ENCODE results near the gene PHF21B.

The PHF21B gene

GRCh38 chr22:44847892-44848291 lies 161.9 kb downstream of the PHF21B start:
- no peak overlapping the region for H3K27ac ChIP-seq (ENCODE audit: low read depth, low read length)
- H3K9me3 ChIP-seq (ENCODE audit: control insufficient read depth, insufficient read depth, low read length): no peaks in the 10 kb centered on the region
- H3K9ac ChIP-seq (ENCODE audit: low read depth, low read length): no peak overlapping the region
- H3K36me3 ChIP-seq (ENCODE audit: control insufficient read depth, insufficient read depth, low read length): peaks cover 15% of the 10 kb centered on the region; the same call in 1 of the 2 replicates
- H3K4me1 ChIP-seq (ENCODE audit: control insufficient read depth, insufficient read depth, low read length): no peaks in the 10 kb centered on the region
- no peaks in the 10 kb centered on the region for H3K27me3 ChIP-seq (ENCODE audit: control insufficient read depth, insufficient read depth, low read length)
- H3K4me3 ChIP-seq (ENCODE audit: low read depth, low read length): no peak overlapping the region

- peaks cover 15% of the 10 kb centered on the region; the same call in 1 of the 2 replicates for H3K36me3 ChIP-seq (ENCODE audit: control insufficient read depth, insufficient read depth, low read length)
- no peaks in the 10 kb centered on the region for H3K4me1 ChIP-seq (ENCODE audit: control insufficient read depth, insufficient read depth, low read length)
- no peaks in the 10 kb centered on the region for H3K9me3 ChIP-seq (ENCODE audit: control insufficient read depth, insufficient read depth, low read length)
- no peak overlapping the region for H3K9ac ChIP-seq (ENCODE audit: low read depth, low read length)
- no peak overlapping the region for H3K27ac ChIP-seq (ENCODE audit: low read depth, low read length)
- no peak overlapping the region for H3K4me3 ChIP-seq (ENCODE audit: low read depth, low read length)
- no peaks in the 10 kb centered on the region for H3K27me3 ChIP-seq (ENCODE audit: control insufficient read depth, insufficient read depth, low read length)
Measured at GRCh38 chr22:44847380-44847779, 162.4 kb downstream of the PHF21B start.

- Histone ChIP-seq H3K36me3 (ENCODE audit: control insufficient read depth, insufficient read depth, low read length) (peaks cover 15% of the 10 kb centered on the region; the same call in 1 of the 2 replicates), H3K4me3 (ENCODE audit: low read depth, low read length) (no peak overlapping the region), H3K27me3 (ENCODE audit: control insufficient read depth, insufficient read depth, low read length) (no peaks in the 10 kb centered on the region), H3K9ac (ENCODE audit: low read depth, low read length) (no peak overlapping the region), H3K9me3 (ENCODE audit: control insufficient read depth, insufficient read depth, low read length) (no peaks in the 10 kb centered on the region), H3K27ac (ENCODE audit: low read depth, low read length) (no peak overlapping the region), H3K4me1 (ENCODE audit: control insufficient read depth, insufficient read depth, low read length) (no peaks in the 10 kb centered on the region)
Measured at GRCh38 chr22:44846726-44847275, 163.0 kb downstream of the PHF21B start.

- Histone ChIP-seq H3K27ac (ENCODE audit: low read depth, low read length) (no peak overlapping the region), H3K27me3 (ENCODE audit: control insufficient read depth, insufficient read depth, low read length) (no peaks in the 10 kb centered on the region), H3K9me3 (ENCODE audit: control insufficient read depth, insufficient read depth, low read length) (no peaks in the 10 kb centered on the region), H3K9ac (ENCODE audit: low read depth, low read length) (no peak overlapping the region), H3K4me3 (ENCODE audit: low read depth, low read length) (no peak overlapping the region), H3K36me3 (ENCODE audit: control insufficient read depth, insufficient read depth, low read length) (peaks cover 15% of the 10 kb centered on the region; the same call in 1 of the 2 replicates), H3K4me1 (ENCODE audit: control insufficient read depth, insufficient read depth, low read length) (no peaks in the 10 kb centered on the region)
Measured at GRCh38 chr22:44845796-44846720, 163.7 kb downstream of the PHF21B start.

GRCh38 chr22:44845191-44845590 lies 164.6 kb downstream of the PHF21B start:
- Histone ChIP-seq H3K36me3 (ENCODE audit: control insufficient read depth, insufficient read depth, low read length) (peaks cover 15% of the 10 kb centered on the region; the same call in 1 of the 2 replicates), H3K9me3 (ENCODE audit: control insufficient read depth, insufficient read depth, low read length) (no peaks in the 10 kb centered on the region), H3K27me3 (ENCODE audit: control insufficient read depth, insufficient read depth, low read length) (no peaks in the 10 kb centered on the region), H3K4me3 (ENCODE audit: low read depth, low read length) (no peak overlapping the region), H3K9ac (ENCODE audit: low read depth, low read length) (no peak overlapping the region), H3K27ac (ENCODE audit: low read depth, low read length) (no peak overlapping the region), H3K4me1 (ENCODE audit: control insufficient read depth, insufficient read depth, low read length) (no peaks in the 10 kb centered on the region)

- no peak overlapping the region for H3K27ac ChIP-seq (ENCODE audit: low read depth, low read length)
- H3K4me3 ChIP-seq (ENCODE audit: low read depth, low read length): no peak overlapping the region
- no peak overlapping the region for H3K9ac ChIP-seq (ENCODE audit: low read depth, low read length)
- H3K36me3 ChIP-seq (ENCODE audit: control insufficient read depth, insufficient read depth, low read length): no peaks in the 10 kb centered on the region; the same call in 1 of the 2 replicates
- no peaks in the 10 kb centered on the region for H3K9me3 ChIP-seq (ENCODE audit: control insufficient read depth, insufficient read depth, low read length)
- no peaks in the 10 kb centered on the region for H3K27me3 ChIP-seq (ENCODE audit: control insufficient read depth, insufficient read depth, low read length)
- H3K4me1 ChIP-seq (ENCODE audit: control insufficient read depth, insufficient read depth, low read length): no peaks in the 10 kb centered on the region
Measured at GRCh38 chr22:44842417-44842816, 167.4 kb downstream of the PHF21B start.

DNA sequence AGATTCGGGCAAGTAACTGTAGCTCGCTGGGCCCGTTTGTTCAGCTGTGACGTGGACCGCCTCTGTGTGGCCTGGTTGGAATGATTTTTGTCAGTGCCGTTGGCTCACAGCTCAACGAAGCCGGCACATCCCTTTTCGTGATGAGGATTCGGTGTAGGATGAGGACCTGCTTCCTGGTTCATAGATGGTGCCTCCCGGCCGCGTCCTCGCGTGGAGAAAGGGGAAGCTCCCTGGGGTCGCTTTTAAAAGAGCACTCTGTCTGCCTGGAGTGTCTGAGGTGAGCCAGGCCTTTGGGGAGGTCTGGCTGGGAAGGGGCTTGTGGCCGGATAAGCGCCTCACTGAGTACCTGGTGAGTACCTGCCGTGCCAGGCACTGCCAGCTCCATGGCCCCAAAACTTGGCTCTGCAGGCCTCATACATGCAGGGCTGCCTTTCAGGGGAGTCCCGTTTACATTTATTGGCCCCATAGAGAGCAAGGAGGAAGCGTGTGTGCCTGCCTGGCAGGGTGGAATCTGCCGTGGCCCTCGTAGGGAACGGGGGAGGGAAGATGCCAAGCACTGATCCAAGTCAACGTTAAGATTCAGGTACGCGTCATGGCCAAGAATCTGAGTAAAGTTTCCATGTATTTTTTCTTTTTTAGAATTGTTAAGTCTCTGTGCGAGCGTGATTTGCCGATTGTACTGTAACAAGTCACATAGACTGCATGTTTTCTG lies 169.0 kb downstream of the PHF21B start:
- no peaks in the 10 kb centered on the region; the same call in none of the 2 replicates for H3K36me3 ChIP-seq (ENCODE audit: control insufficient read depth, insufficient read depth, low read length)
- H3K4me3 ChIP-seq (ENCODE audit: low read depth, low read length): no peak overlapping the region
- no peak overlapping the region for H3K9ac ChIP-seq (ENCODE audit: low read depth, low read length)
- H3K27ac ChIP-seq (ENCODE audit: low read depth, low read length): no peak overlapping the region
- H3K27me3 ChIP-seq (ENCODE audit: control insufficient read depth, insufficient read depth, low read length): no peaks in the 10 kb centered on the region
- H3K4me1 ChIP-seq (ENCODE audit: control insufficient read depth, insufficient read depth, low read length): peaks cover 5% of the 10 kb centered on the region
- no peaks in the 10 kb centered on the region for H3K9me3 ChIP-seq (ENCODE audit: control insufficient read depth, insufficient read depth, low read length)

GRCh38 chr22:44839721-44840120 lies 170.1 kb downstream of the PHF21B start:
- H3K27ac ChIP-seq (ENCODE audit: low read depth, low read length): no peak overlapping the region
- 0 out of 2 replicates have a peak, but pooled peaks cover under 1% of the 10 kb centered on the region for H3K9me3 ChIP-seq (ENCODE audit: control insufficient read depth, insufficient read depth, low read length)
- H3K27me3 ChIP-seq (ENCODE audit: control insufficient read depth, insufficient read depth, low read length): no peaks in the 10 kb centered on the region
- peaks cover 5% of the 10 kb centered on the region for H3K4me1 ChIP-seq (ENCODE audit: control insufficient read depth, insufficient read depth, low read length)
- H3K36me3 ChIP-seq (ENCODE audit: control insufficient read depth, insufficient read depth, low read length): no peaks in the 10 kb centered on the region; the same call in none of the 2 replicates
- H3K4me3 ChIP-seq (ENCODE audit: low read depth, low read length): no peak overlapping the region
- H3K9ac ChIP-seq (ENCODE audit: low read depth, low read length): no peak overlapping the region

DNA sequence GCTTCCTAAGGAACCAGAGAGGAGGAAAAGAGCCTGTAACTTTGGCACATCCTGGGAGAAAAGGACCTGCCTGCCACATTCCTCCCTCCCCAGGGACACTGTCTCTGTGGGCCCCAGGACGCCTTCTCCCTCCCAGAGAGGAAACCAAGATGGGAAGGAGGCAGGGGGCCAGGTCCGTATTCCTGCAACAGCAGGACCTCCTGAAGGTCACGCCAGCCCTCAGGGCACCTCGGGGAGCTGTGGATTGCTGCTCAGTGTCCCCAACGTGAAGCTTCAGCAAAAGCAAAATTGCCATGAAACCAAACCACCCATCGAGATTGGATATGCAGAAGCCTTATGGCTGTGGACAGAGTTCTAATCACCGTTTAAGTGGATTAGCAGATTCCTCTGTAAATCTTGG lies 170.7 kb downstream of the PHF21B start:
- H3K9me3 ChIP-seq (ENCODE audit: control insufficient read depth, insufficient read depth, low read length): 0 out of 2 replicates have a peak, but pooled peaks cover 3% of the 10 kb centered on the region
- H3K4me1 ChIP-seq (ENCODE audit: control insufficient read depth, insufficient read depth, low read length): peaks cover 5% of the 10 kb centered on the region
- no peaks in the 10 kb centered on the region; the same call in none of the 2 replicates for H3K36me3 ChIP-seq (ENCODE audit: control insufficient read depth, insufficient read depth, low read length)
- no peak overlapping the region for H3K27ac ChIP-seq (ENCODE audit: low read depth, low read length)
- no peaks in the 10 kb centered on the region for H3K27me3 ChIP-seq (ENCODE audit: control insufficient read depth, insufficient read depth, low read length)
- H3K9ac ChIP-seq (ENCODE audit: low read depth, low read length): no peak overlapping the region
- no peak overlapping the region for H3K4me3 ChIP-seq (ENCODE audit: low read depth, low read length)

DNA sequence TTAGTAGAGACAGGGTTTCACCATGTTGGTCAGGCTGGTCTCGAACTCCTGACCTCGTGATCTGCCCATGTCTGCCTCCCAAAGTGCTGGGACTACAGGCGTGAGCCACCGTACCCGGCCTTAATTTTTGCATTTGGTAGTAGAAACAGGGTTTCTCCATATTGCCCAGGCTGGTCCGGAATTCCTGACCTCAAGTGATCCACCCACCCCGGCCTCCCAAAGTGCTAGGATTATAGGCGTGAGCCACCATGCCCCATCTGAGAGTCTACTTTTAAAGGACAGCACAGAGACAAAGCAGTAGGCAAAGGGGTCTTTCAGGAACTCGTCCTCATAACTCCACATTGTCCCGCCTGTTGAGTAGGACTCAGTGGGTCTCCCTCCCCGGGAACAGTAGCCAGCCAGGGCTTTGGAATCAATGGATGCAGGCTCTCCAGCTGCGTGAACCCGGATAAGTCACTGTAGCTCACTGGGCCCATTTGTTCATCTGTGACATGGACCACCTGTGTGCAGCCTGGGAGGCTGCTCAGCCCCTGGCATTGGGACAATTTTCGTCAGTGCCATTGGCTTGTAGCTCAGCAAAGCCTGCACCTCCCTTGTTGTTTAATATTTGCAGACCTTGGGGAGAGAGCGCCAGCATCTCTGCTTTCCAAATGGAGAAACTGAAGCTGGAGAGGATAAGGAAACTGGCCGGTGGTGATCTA lies 171.3 kb downstream of the PHF21B start:
- Histone ChIP-seq H3K4me3 (ENCODE audit: low read depth, low read length) (no peak overlapping the region), H3K27me3 (ENCODE audit: control insufficient read depth, insufficient read depth, low read length) (no peaks in the 10 kb centered on the region), H3K9me3 (ENCODE audit: control insufficient read depth, insufficient read depth, low read length) (peaks cover 3% of the 10 kb centered on the region; the same call in 1 of the 2 replicates), H3K4me1 (ENCODE audit: control insufficient read depth, insufficient read depth, low read length) (peaks cover 5% of the 10 kb centered on the region), H3K9ac (ENCODE audit: low read depth, low read length) (no peak overlapping the region), H3K36me3 (ENCODE audit: control insufficient read depth, insufficient read depth, low read length) (no peaks in the 10 kb centered on the region; the same call in none of the 2 replicates), H3K27ac (ENCODE audit: low read depth, low read length) (no peak overlapping the region)
